Renal cortical epithelial cell (primary cell): ENCODE results near the gene ATF6. TPM values are rescaled to one million over a fixed set of nuclear protein-coding genes. Genes with fewer than 3 reads are reported as not detected.
A peak's percentile ranks its signal among the peaks of the same experiment; 100 is the strongest.
"Not testable (repeated sequence)": the region's sequence is repeated elsewhere in the genome, so short reads cannot be mapped to it uniquely, and the experiment has no call there.

Experiments used
- DNase-seq: peaks from one replicate; pipeline ENCODE4 v3.0.0-alpha.2; 2011; ENCODE audit warnings: low read depth
- total RNA-seq: library from RNA; depleted of rRNA; stranded (reverse); fragments of >200 nt; gene quantifications from 2 replicates; pipeline ENCODE4 v1.2.3, GENCODE V29; 2014

ATF6 gene
- total RNA-seq, 1 donor from 2014 or later: 42.8 TPM

GRCh38 chr1:161779393-161779792, 13.3 kb downstream of the ATF6 start:
- DNase-seq: peak; percentile 7

- no peak for DNase-seq
Observed at GRCh38 chr1:161781995-161782394, 15.9 kb downstream of the ATF6 start.

DNA sequence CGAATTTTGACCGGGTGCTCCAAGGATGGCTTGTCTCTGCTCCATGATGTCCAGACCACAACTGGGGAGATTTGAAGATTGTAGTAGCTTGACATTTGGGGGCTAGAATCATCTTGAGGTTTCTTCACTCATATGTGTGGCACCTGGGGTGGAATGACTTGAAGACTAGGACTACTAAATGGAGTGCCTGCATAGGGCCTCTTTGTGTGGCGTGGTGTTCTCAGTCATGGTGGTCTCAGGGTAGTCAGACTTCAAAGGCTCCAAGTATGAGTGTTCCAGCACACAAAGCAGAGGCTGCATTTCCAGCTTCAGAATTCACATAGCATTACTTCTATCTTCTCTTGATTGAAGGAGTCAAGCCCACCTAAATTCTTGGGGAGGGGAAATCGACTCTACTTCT, 16.8 kb downstream of the ATF6 start:
- no peak for DNase-seq

- DNase-seq: no peak
Observed at GRCh38 chr1:161784968-161785367, 18.8 kb downstream of the ATF6 start.

DNA sequence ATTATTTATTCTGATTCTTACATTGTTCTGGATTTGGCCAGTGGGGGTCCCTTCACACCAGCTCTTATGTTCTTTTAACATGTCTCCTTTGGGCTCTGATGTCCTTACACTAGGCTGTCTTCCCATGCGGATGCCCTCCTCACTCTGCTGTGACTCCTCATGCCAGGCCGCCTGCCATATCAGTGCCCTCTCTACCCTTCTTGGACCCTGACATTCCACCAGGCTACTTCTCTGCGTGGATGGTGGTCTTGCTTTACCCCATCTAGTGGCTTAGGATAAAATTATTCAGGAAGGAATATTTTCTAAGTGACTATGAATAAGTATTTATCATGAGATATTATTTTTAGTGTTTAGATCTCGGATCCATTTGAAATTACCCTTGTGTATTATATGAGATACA, 21.2 kb downstream of the ATF6 start:
- no peak for DNase-seq

DNA sequence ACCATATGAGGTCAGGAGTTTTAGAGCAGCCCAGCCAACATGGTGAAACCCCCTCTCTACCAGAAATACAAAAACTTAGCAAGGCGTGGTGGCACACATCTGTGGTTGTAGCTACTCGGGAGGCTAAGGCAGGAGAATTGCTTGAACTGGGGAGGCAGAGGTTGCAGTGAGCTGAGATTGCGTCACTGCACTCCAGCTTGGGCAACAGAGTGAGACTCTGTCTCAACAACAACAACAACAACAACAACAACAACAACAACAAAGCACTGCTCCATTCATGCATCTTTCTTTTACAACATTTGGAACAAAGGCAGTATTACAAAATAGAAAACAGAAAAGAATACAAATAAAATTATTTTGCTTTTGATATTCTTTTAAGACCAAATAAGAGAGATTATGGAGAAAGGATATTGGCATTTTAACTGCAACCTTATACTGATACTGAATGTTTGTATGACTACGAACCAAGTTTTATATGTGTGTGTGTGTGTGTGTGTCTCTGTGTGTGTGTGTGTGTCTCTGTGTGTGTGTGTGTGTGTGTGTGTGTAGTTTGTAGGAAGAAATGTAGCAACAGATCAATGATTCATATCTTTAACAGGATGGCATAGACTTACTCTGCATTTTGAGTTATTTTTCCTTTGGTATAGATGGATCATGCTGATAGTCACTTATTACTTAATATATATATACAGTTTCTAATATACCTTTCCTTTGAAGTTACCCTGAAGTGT, 24.6 kb downstream of the ATF6 start:
- DNase-seq: no peak

DNA sequence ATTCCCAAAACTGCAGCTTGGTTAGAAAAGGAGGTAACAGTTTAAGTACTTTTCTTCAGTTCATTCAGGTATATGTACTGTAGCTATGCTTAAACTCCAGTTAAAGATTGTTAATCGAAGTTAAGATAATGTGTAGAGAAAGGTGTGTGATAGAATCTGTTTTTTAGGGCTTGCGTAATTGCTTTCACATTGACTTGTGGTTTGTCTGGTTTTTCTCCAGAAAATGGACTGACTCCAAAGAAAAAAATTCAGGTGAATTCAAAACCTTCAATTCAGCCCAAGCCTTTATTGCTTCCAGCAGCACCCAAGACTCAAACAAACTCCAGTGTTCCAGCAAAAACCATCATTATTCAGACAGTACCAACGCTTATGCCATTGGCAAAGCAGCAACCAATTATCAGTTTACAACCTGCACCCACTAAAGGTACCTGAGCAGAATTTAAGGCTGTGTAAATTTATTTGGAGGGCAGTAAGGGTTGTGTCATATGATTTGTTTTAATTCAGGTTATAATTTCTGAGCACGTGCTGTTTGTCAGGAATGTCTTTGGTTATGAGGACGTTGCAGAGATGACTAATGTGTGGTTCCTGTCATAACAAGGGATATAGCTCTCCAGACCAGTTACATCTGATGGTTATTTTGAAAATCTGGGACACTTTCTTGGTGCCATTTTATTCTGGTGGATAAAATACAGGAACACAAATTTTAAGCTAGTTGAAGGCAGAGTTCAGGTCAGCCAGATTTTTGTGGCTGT, 26.0 kb downstream of the ATF6 start:
- DNase-seq: peak; percentile 33

GRCh38 chr1:161792740-161793139, 26.6 kb downstream of the ATF6 start:
- DNase-seq: peak; percentile 83

- no peak for DNase-seq
Observed at GRCh38 chr1:161799792-161800191, 33.7 kb downstream of the ATF6 start.

DNA sequence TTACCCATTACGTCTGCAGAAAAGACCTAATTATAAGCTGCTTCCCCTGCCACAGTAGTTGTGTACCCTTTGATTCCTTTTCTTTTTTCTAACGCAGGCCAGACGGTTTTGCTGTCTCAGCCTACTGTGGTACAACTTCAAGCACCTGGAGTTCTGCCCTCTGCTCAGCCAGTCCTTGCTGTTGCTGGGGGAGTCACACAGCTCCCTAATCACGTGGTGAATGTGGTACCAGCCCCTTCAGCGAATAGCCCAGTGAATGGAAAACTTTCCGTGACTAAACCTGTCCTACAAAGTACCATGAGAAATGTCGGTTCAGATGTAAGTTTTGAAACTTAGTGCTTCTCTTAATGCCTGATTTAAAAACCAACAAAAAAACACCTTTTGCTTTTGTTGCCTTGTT, 35.8 kb downstream of the ATF6 start:
- DNase-seq: no peak

DNA sequence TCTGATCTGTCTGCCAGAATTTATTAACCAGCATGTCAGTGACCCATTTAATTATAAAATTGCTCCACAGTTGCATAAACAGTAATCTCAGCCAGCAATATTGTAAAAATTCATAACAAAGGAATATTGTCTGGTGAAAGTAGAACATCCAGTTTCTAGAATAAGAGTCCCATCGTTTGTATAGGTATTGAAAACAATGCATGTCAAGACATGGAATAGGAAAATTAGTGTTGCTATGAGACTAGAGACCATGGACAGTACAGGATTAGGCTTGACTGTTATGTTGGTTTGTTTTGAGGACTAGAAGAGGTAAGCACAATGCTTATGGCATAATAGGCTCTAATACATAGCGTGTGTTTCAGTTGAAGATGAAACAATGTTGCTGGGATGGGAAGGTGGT, 37.1 kb downstream of the ATF6 start:
- DNase-seq: no peak

GRCh38 chr1:161805399-161806197, 39.5 kb downstream of the ATF6 start:
- no peak for DNase-seq

DNA sequence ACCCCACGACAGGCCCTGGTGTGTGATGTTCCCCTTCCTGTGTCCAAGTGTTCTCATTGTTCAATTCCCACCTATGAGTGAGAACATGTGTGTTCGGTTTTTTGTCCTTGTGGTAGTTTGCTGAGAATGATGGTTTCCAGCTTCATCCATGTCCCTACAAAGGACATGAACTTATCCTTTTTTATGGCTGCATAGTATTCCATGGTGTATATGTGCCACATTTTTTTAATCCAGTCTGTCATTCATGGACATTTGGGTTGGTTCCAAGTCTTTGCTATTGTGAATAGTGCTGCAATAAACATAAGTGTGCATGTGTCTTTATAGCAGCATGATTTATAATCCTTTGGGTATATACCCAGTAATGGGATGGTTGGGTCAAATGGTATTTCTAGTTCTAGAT, 43.1 kb downstream of the ATF6 start:
- not testable (repeated sequence) for DNase-seq

DNA sequence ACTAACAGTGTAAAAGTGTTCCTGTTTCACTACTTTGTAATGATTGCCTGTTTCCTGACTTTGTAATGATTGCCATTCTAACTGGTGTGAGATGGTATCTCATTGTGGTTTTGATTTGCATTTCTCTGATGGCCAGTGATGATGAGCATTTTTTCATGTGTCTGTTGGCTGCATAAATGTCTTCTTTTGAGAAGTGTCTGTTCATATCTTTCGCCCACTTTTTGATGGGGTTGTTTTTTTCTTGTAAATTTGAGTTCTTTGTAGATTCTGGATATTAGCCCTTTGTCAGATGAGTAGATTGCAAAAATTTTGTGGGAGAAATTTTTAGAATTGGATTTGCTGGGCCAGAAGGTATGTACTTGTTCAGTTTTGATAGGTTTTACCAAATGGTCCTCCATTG, 43.5 kb downstream of the ATF6 start:
- DNase-seq: not testable (repeated sequence)

GRCh38 chr1:161810780-161811179, 44.7 kb downstream of the ATF6 start:
- DNase-seq: no peak

DNA sequence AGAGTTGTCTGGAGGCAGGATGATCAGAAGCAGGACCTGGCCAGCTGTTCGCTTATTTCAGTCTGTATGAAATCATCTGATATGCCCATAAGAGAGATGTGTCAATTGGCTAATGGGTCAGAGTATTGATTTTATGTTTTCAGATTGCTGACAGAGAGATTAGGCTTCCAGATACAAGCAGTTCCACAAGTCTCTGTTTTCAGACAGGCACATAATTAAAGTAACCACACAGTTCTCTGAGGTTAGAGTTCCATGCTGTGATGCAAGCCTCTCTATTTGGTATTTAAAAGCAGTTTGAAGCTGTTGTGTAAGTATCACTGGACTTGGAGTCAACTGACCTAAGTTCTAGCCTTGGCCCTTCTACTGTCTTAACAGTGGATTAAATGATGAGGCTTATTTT, 50.1 kb downstream of the ATF6 start:
- DNase-seq: peak; percentile 79

DNA sequence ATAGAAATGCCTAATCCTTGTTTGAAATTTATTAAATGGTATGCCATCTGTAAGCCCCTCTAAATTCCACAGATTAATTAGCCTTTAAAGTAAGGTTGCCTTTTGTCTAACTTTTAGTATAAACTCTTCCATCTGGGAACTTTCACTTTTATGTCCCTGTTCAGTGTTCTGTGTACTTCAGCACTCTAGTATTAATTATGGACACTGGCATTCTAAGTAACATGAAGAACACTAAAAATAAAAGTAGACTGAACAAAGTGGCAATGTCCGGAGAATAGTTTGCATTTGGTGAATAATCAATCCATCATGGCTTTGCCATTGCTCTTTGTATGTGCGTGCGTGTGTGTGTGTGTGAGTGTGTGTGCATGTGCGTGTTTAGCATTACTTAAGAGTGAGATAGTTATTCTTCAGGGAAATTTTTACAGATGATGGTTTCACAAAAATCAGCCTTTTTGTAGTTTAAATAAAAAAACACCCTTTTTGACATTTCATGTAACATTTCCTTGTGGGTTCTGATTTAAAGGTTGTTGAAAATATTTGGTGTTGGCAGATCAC, 51.1 kb downstream of the ATF6 start:
- no peak for DNase-seq

GRCh38 chr1:161820914-161821313, 54.8 kb downstream of the ATF6 start:
- no peak for DNase-seq

DNA sequence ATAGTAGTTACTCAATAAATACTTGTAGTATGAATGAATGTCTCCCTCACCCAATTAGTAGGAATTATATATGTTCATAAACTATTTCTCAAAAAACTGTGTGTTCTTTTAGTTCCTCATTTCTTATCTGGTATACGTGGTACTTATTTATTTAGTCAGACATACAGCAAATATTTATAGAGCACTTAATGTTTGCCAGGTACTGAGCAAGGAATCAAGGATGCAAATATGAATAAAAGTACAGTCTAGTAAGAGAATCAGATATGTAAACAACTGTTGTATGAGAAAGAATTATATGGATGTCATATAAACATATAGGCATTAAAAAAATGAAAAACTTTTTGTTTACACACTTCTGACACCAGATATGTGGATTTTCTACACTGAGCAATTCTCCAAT, 58.5 kb downstream of the ATF6 start:
- no peak for DNase-seq

DNA sequence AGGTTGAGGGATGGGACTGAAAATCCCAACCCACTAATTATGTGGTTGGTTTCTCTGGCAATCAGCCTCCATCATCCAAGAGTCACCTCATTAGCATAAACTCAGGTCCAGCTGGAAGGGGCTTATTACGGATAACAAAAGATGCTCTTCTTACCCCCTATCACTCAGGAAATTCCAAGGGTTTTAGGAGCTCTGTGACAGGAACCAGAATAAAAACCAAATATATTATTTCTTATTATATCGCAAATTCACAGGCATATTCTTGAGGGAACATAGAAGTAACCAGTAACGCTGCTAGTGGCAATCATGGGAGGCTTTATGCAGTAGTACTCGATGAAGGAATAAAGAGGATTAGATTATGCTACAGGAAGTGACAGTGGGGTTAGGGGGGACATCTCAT, 59.7 kb downstream of the ATF6 start:
- no peak for DNase-seq

DNA sequence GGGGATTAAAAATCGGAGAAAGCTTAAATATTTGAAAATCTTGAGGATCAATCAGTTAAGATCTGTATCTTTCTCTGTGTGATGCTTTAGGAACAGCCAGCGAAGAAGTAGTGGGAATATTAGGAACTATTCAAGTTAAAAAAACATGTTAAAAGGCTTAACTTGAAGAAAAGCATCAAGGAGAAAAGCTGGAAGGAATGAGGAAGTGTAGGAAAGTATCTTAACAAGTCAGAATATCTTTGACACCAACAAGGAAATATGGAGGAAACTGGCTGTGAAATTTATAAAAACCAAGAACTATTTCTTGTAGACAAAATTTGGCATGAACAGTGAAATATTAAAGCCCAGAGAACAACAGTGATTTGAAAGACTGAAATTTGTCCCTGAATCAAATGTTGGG, 60.4 kb downstream of the ATF6 start:
- DNase-seq: no peak

- no peak for DNase-seq
Observed at GRCh38 chr1:161827786-161828185, 61.7 kb downstream of the ATF6 start.
